ENCODE data around the gene LDLRAD3.
A peak's percentile ranks its signal among the peaks of the same experiment; 100 is the strongest.

LDLRAD3 gene

GRCh38 chr11:36234825-36235224 is 291.0 kb downstream of the LDLRAD3 start:
- no peaks in the 10 kb centered on the region for H3K36me3 Mint-ChIP-seq
- no peak overlapping the region for H3K27ac Mint-ChIP-seq
- ATAC-seq, result no peak
- no peak for DNase-seq (ENCODE audit: low spot score in 2 of 2)
- no peaks in the 10 kb centered on the region for H3K4me1 Mint-ChIP-seq
- H3K4me3 Mint-ChIP-seq, result no peak overlapping the region
- H3K9me3 Mint-ChIP-seq, result no peaks in the 10 kb centered on the region

GRCh38 chr11:36235750-36236149 is 291.9 kb downstream of the LDLRAD3 start:
- no peaks in the 10 kb centered on the region for H3K36me3 Mint-ChIP-seq
- H3K27ac Mint-ChIP-seq, result no peak overlapping the region
- no peaks in the 10 kb centered on the region for H3K9me3 Mint-ChIP-seq
- H3K4me1 Mint-ChIP-seq, result no peaks in the 10 kb centered on the region
- no peak for DNase-seq (ENCODE audit: low spot score in 2 of 2)
- ATAC-seq, result no peak
- H3K4me3 Mint-ChIP-seq, result no peak overlapping the region

DNA sequence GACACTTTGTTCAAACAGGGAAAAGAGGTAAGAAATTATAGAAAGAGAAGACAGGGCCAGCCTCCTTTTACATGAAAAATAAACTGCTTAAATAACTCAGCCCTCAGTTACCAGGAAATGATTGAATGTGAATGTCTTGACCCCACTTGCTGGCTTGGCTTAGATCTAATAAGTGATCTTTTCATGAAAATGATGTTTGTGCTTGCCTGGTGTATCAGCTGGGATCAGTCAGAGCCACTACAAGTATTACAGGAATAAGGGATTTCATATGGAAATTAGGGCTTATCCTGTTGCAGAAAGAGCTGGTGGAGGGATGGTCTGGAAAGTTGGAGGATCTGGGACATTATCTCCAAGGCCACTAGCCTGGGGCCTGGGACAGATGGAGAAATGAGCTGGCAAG is 293.5 kb downstream of the LDLRAD3 start:
- no peaks in the 10 kb centered on the region for H3K9me3 Mint-ChIP-seq
- ATAC-seq, result no peak
- no peak overlapping the region for H3K4me3 Mint-ChIP-seq
- DNase-seq (ENCODE audit: low spot score in 2 of 2), result no peak
- no peak overlapping the region for H3K27ac Mint-ChIP-seq
- no peaks in the 10 kb centered on the region for H3K4me1 Mint-ChIP-seq
- no peaks in the 10 kb centered on the region for H3K36me3 Mint-ChIP-seq

- DNase-seq (ENCODE audit: low spot score in 2 of 2), result no peak
- Mint-ChIP-seq H3K4me3 (no peak overlapping the region), H3K4me1 (no peaks in the 10 kb centered on the region), H3K9me3 (no peaks in the 10 kb centered on the region), H3K36me3 (no peaks in the 10 kb centered on the region), H3K27ac (no peak overlapping the region)
- no peak for ATAC-seq
Measured at GRCh38 chr11:36238036-36238631, 294.3 kb downstream of the LDLRAD3 start.

- no peaks in the 10 kb centered on the region for H3K36me3 Mint-ChIP-seq
- no peaks in the 10 kb centered on the region for H3K4me1 Mint-ChIP-seq
- no peak overlapping the region for H3K27ac Mint-ChIP-seq
- H3K9me3 Mint-ChIP-seq, result no peaks in the 10 kb centered on the region
- ATAC-seq (no peak), DNase-seq (ENCODE audit: low spot score in 2 of 2) (no peak)
- no peak overlapping the region for H3K4me3 Mint-ChIP-seq
Measured at GRCh38 chr11:36238881-36239280, 295.0 kb downstream of the LDLRAD3 start.

GRCh38 chr11:36239636-36240035 is 295.8 kb downstream of the LDLRAD3 start:
- DNase-seq (ENCODE audit: low spot score in 2 of 2), result no peak
- H3K36me3 Mint-ChIP-seq, result no peaks in the 10 kb centered on the region
- H3K9me3 Mint-ChIP-seq, result no peaks in the 10 kb centered on the region
- no peaks in the 10 kb centered on the region for H3K4me1 Mint-ChIP-seq
- ATAC-seq, result no peak
- no peak overlapping the region for H3K27ac Mint-ChIP-seq
- H3K4me3 Mint-ChIP-seq, result no peak overlapping the region

GRCh38 chr11:36240173-36240572 is 296.3 kb downstream of the LDLRAD3 start:
- H3K9me3 Mint-ChIP-seq, result no peaks in the 10 kb centered on the region
- DNase-seq (ENCODE audit: low spot score in 2 of 2) (no peak), ATAC-seq (no peak)
- no peaks in the 10 kb centered on the region for H3K36me3 Mint-ChIP-seq
- no peak overlapping the region for H3K4me3 Mint-ChIP-seq
- no peak overlapping the region for H3K27ac Mint-ChIP-seq
- H3K4me1 Mint-ChIP-seq, result no peaks in the 10 kb centered on the region

- no peak for ATAC-seq
- DNase-seq (ENCODE audit: low spot score in 2 of 2), result no peak
- no peak overlapping the region for H3K27ac Mint-ChIP-seq
- H3K9me3 Mint-ChIP-seq, result no peaks in the 10 kb centered on the region
- H3K4me1 Mint-ChIP-seq, result no peaks in the 10 kb centered on the region
- no peaks in the 10 kb centered on the region for H3K36me3 Mint-ChIP-seq
- H3K4me3 Mint-ChIP-seq, result no peak overlapping the region
Measured at GRCh38 chr11:36240801-36241200, 296.9 kb downstream of the LDLRAD3 start.

DNA sequence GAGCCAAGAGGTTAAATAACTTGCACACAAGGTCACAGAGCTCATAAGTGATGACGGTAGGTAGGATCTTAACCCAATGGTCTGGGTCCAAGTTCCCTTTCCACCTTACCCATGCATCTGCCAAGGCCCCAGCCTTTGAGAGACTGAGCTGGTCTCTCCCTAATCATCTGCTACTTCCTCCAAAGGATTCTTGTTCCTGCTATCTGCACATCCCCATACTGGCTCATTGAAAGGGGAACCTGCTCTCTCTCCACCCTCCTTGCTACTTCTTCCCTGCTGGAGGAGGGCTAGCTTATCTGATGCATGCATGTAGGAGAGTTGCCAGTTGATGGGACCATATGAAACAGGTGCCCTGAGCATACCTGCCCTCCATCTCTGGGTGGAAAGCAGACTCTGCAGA is 297.6 kb downstream of the LDLRAD3 start:
- DNase-seq (ENCODE audit: low spot score in 2 of 2) (no peak), ATAC-seq (no peak)
- Mint-ChIP-seq H3K36me3 (no peaks in the 10 kb centered on the region), H3K4me1 (no peaks in the 10 kb centered on the region), H3K4me3 (no peak overlapping the region), H3K27ac (no peak overlapping the region), H3K9me3 (no peaks in the 10 kb centered on the region)

DNA sequence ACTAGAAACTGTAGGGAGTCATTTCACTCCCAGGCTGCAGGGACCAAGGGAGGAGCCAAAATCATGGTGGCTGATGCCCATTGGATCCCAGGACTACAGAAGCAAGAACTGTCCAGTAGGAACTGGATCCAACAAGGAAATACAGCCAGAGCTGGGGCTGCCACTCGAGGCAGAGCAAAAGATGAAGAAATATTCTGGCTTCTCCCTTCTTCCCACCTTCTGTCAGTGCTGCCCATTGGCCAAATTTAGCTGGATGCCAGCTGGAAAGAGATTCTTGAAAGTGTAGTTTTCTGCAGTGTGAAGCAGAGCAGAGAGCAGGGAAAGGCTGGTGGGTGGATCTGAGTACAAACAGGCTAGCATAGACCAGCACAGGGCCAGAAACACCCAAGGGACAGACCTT is 299.8 kb downstream of the LDLRAD3 start:
- ATAC-seq (no peak), DNase-seq (ENCODE audit: low spot score in 2 of 2) (no peak)
- H3K36me3 Mint-ChIP-seq, result no peaks in the 10 kb centered on the region
- no peak overlapping the region for H3K27ac Mint-ChIP-seq
- no peaks in the 10 kb centered on the region for H3K4me1 Mint-ChIP-seq
- no peaks in the 10 kb centered on the region for H3K9me3 Mint-ChIP-seq
- no peak overlapping the region for H3K4me3 Mint-ChIP-seq

- Mint-ChIP-seq H3K27ac (no peak overlapping the region), H3K4me3 (no peak overlapping the region), H3K4me1 (no peaks in the 10 kb centered on the region), H3K9me3 (no peaks in the 10 kb centered on the region), H3K36me3 (no peaks in the 10 kb centered on the region)
- no peak for ATAC-seq
- no peak for DNase-seq (ENCODE audit: low spot score in 2 of 2)
Measured at GRCh38 chr11:36247493-36247892, 303.6 kb downstream of the LDLRAD3 start.

DNA sequence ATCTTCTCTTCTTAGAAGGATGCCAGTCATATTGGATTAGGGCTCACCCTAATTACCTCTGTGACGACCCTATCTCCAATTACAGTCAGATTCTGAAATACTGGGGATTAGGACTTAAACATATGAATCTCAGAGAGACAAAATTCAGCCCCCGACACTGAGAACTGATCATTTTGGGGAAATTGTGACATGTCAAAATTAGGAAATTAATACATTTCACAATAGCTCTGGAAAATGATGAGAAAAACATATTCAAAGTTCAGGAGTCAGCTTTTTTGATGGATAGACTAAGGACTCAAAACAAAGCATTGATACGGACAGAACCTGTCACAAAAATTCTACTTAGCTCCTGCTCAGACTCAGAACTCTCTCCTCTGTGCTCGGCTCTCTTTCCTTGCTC is 304.6 kb downstream of the LDLRAD3 start:
- no peak for DNase-seq (ENCODE audit: low spot score in 2 of 2)
- Mint-ChIP-seq H3K36me3 (no peaks in the 10 kb centered on the region), H3K27ac (no peak overlapping the region), H3K4me1 (no peaks in the 10 kb centered on the region), H3K9me3 (no peaks in the 10 kb centered on the region), H3K4me3 (no peak overlapping the region)
- no peak for ATAC-seq

GRCh38 chr11:36249246-36249645 is 305.4 kb downstream of the LDLRAD3 start:
- Mint-ChIP-seq H3K4me1 (no peaks in the 10 kb centered on the region), H3K9me3 (no peaks in the 10 kb centered on the region)
- peak; percentile 88 for ATAC-seq

DNA sequence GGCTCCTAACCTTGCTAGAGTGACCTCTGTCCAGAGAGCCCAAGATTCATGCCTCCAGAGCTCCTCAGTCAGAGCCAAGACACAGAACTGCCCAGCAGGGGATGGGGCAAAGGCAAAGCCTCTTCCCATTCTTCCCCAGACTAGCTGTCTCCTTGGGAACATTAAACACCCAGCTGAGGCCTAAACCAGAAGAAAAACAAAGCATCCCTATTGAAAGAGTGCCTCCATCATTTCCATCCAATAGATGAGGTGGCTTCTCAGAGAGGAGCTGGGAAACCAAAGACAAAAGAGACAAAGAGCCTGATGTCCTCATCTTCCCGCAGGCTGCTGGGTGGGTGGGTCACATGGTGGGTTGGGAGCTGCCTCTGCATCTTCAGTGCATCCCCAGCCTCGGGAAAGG is 308.0 kb downstream of the LDLRAD3 start:
- DNase-seq (ENCODE audit: low spot score in 2 of 2), result no peak
- Mint-ChIP-seq H3K4me1 (no peaks in the 10 kb centered on the region), H3K4me3 (no peak overlapping the region)

More at GRCh38 chr11:36249246-36249645, 305.4 kb downstream of the LDLRAD3 start:
- Mint-ChIP-seq H3K36me3 (no peaks in the 10 kb centered on the region), H3K4me3 (no peak overlapping the region), H3K27ac (no peak overlapping the region)
- DNase-seq (ENCODE audit: low spot score in 2 of 2), result no peak

DNA sequence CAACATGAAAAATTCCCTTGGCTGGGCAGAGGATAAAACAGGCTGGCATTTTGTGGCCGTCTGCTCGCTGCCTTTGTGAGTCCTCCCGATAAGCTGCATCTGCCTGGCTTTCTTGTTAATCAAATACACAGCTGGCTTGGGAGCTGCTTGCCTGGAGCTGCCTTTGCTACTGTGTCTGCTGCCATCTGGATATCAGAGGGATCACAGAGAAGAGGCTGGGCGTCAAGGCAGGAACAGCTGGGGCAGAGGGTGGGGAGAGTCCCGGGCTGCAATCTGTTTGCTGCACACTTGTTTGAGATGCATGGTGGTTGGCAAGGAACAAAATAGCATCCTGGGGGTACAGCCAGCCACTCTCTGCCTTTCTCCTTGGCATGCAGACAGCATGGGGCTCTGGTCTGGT is 309.4 kb downstream of the LDLRAD3 start:
- Mint-ChIP-seq H3K36me3 (no peaks in the 10 kb centered on the region), H3K4me3 (no peak overlapping the region), H3K27ac (no peak overlapping the region), H3K4me1 (peaks cover 1% of the 10 kb centered on the region), H3K9me3 (no peaks in the 10 kb centered on the region)
- ATAC-seq (no peak), DNase-seq (ENCODE audit: low spot score in 2 of 2) (no peak)

More for the DNA sequence above, 308.0 kb downstream of the LDLRAD3 start:
- H3K27ac Mint-ChIP-seq, result no peak overlapping the region
- no peak for ATAC-seq
- no peaks in the 10 kb centered on the region for H3K9me3 Mint-ChIP-seq
- no peaks in the 10 kb centered on the region for H3K36me3 Mint-ChIP-seq

DNA sequence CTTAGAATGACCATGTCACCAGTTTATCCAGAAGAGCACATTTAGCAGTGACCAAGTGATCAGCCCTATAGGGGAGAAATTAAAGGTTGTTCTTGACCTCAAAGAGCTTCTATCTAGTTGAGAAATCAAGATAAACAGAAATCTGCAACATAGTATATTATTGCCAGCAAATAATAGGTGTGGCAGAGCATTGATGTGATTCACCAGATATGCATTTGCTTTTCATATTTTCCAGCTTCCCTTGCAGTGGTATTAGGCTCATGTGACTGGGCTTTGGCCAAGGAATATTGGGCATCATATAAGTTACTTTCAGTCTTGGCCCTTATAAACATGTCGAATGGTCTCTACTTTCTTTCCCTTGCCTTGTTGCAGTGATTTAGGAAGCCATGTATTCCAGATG is 310.9 kb downstream of the LDLRAD3 start:
- H3K27ac Mint-ChIP-seq, result no peak overlapping the region
- no peak for DNase-seq (ENCODE audit: low spot score in 2 of 2)
- H3K36me3 Mint-ChIP-seq, result no peaks in the 10 kb centered on the region

GRCh38 chr11:36257351-36257750 is 313.5 kb downstream of the LDLRAD3 start:
- Mint-ChIP-seq H3K4me1 (peaks cover 6% of the 10 kb centered on the region), H3K9me3 (no peaks in the 10 kb centered on the region), H3K27ac (no peak overlapping the region), H3K36me3 (no peaks in the 10 kb centered on the region), H3K4me3 (no peak overlapping the region)
- no peak for ATAC-seq
- no peak for DNase-seq (ENCODE audit: low spot score in 2 of 2)

More for the DNA sequence above, 310.9 kb downstream of the LDLRAD3 start:
- no peaks in the 10 kb centered on the region for H3K9me3 Mint-ChIP-seq
- no peak overlapping the region for H3K4me3 Mint-ChIP-seq
- ATAC-seq, result no peak
- peaks cover 6% of the 10 kb centered on the region for H3K4me1 Mint-ChIP-seq

All from stimulated activated effector memory CD8-positive, alpha-beta T cell treated with anti-CD3 and anti-CD28 coated beads, Interleukin-12 subunit alpha, Interleukin-12 subunit beta, amount 100 ng/mL, for 72 hours (primary cell).